GM19043 (cell line): ENCODE results near the gene C16orf74.

Source experiments
- ATAC-seq: cut with Tn5 transposase; IDR thresholded peaks from one replicate; pipeline ENCODE4 v1.9.1; 2021; ENCODE audit warnings: low read depth; ENCODE audit not compliant: unreplicated experiment

The C16orf74 gene

GRCh38 chr16:85678016-85678415 is 72.9 kb downstream of the C16orf74 start:
- no peak for ATAC-seq

GRCh38 chr16:85677383-85677967 is 73.4 kb downstream of the C16orf74 start:
- no peak for ATAC-seq

- no peak for ATAC-seq
These were observed 74.4 kb downstream of the C16orf74 start for GRCh38 chr16:85676466-85676865.

- ATAC-seq = no peak
These were observed 75.5 kb downstream of the C16orf74 start for GRCh38 chr16:85675251-85675874.

GRCh38 chr16:85674828-85675227 is 76.1 kb downstream of the C16orf74 start:
- no peak for ATAC-seq

GRCh38 chr16:85674418-85674755 is 76.5 kb downstream of the C16orf74 start:
- no peak for ATAC-seq

- ATAC-seq = no peak
These were observed 77.1 kb downstream of the C16orf74 start for GRCh38 chr16:85673529-85674417.

GRCh38 chr16:85670840-85671239 is 80.1 kb downstream of the C16orf74 start:
- no peak for ATAC-seq

- no peak for ATAC-seq
These were observed 82.0 kb downstream of the C16orf74 start for GRCh38 chr16:85668676-85669424.

- no peak for ATAC-seq
These were observed 83.0 kb downstream of the C16orf74 start for GRCh38 chr16:85667841-85668413.

GRCh38 chr16:85667261-85667660 is 83.6 kb downstream of the C16orf74 start:
- no peak for ATAC-seq

- ATAC-seq = no peak
These were observed 85.0 kb downstream of the C16orf74 start for GRCh38 chr16:85665929-85666328.

GRCh38 chr16:85665373-85665740 is 85.5 kb downstream of the C16orf74 start:
- no peak for ATAC-seq

GRCh38 chr16:85664580-85665372 is 86.1 kb downstream of the C16orf74 start:
- no peak for ATAC-seq

- no peak for ATAC-seq
These were observed 87.0 kb downstream of the C16orf74 start for GRCh38 chr16:85663891-85664321.

- no peak for ATAC-seq
These were observed 87.7 kb downstream of the C16orf74 start for GRCh38 chr16:85662976-85663830.

- ATAC-seq = no peak
These were observed 88.4 kb downstream of the C16orf74 start for GRCh38 chr16:85662482-85662812.

GRCh38 chr16:85661740-85662481 is 89.0 kb downstream of the C16orf74 start:
- no peak for ATAC-seq
